HG03135 (cell line): ENCODE results near the gene GPR179.
"Not testable (repeated sequence)": the region's sequence is repeated elsewhere in the genome, so short reads cannot be mapped to it uniquely, and the experiment has no call there.

ENCODE experiments used
- ATAC-seq: cut with Tn5 transposase; IDR thresholded peaks from one replicate; pipeline ENCODE4 v1.9.1; 2021; ENCODE audit warnings: mild to moderate bottlenecking, moderate library complexity; ENCODE audit not compliant: unreplicated experiment

GPR179 gene

GRCh38 chr17:38325221-38325851, 18.4 kb downstream of the GPR179 start:
- no peak for ATAC-seq

- ATAC-seq: no peak
Observed at GRCh38 chr17:38324772-38325171, 19.0 kb downstream of the GPR179 start.

DNA sequence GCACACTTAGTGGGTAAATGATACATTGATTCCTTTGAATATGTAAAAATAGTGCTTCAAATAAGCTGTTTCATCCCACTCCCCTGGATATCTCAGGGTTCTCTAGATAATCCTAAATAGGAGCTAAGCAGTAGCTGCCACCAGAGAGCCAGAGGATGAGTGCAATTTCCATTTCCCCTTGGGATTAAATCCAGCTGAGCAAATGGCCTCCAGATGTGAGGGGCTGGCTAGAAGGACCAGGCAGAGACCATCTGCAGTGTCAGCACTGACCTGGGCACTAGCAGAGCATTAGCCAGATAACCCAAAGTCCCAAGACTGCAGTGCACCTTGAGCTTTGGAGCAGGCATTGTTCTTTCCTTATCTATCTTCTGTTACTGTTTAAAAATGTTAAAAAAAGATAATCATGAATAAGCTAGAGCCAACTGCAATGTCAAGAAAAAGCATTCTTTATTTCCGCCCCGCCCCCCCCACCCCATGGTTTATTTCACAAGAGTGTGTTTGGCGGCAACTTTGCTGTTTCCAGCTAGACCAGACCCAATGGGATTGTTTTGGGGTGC, 19.5 kb downstream of the GPR179 start:
- ATAC-seq: no peak

GRCh38 chr17:38322897-38323296, 20.9 kb downstream of the GPR179 start:
- ATAC-seq: no peak

DNA sequence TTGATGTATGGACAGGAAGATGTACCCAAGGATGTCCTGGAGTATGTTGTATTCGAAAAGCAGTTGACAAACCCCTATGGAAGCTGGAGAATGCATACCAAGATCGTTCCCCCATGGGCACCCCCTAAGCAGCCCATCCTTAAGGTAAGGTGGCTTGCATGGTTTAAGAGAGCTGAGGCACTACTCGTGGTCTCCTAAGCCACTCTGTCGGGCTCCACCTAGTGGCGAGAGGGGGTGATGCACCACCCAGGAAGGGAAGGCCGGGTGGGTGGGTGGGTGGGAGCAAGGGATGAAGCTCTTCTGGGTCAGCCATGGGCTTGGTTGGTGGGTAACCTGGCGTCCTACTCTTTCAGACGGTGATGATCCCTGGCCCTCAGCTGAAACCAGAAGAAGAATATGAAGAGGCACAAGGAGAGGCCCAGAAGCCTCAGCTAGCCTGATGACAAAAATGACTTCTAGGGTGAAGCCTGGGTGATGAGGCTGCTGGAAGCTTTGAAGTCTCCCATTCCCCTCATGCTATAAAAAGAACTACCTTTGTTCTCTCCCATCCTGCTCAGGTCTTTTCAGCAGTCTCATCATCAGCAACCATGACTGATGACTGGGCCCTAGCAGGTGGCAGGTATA, 21.5 kb downstream of the GPR179 start:
- ATAC-seq: no peak

GRCh38 chr17:38320482-38320881, 23.3 kb downstream of the GPR179 start:
- ATAC-seq: no peak

DNA sequence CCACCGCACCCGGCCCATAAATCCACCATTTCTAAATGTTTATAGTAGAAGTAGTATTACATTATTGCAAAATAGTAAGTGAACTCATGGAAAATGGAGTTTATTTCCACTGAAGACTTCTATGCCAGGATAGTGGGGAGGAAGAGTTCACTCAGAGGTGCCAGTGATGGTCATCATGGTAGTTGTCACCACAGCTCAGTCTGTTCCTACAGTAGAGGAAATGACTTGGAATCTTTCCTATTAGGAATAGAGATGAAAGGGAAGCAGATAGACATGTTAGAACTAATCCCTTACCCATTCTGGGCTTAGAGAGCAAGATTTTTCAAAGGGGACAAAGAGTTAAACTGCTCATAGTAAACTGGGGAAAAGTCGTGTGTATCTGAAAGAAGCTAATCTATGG, 26.7 kb downstream of the GPR179 start:
- ATAC-seq: no peak

DNA sequence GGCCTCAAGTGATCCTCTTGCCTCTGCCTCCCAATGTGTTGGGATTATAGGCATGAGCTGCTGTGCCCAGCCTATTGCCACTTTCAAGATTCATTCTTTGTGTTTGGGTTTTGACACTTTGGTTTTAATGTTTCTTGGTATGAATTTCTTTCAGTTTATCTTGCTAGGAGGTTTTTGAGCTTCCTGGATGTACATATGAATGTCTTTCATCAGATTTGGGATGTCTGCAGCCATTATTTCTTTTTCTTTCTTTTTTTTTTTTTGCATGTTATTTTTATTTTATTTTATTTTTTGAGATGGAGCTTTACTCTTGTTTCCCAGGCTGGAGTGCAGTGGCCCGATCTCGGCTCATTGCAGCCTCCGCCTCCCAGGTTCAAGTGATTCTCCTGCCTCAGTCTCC, 28.3 kb downstream of the GPR179 start:
- ATAC-seq: no peak

GRCh38 chr17:38296834-38297517, 46.8 kb downstream of the GPR179 start, which contains the start of gene MRPL45:
MRPL45 (plus strand) TSS chr17:38297168; CDS start chr17:38297184, 16 bp downstream.
- ATAC-seq: peak; percentile 97

DNA sequence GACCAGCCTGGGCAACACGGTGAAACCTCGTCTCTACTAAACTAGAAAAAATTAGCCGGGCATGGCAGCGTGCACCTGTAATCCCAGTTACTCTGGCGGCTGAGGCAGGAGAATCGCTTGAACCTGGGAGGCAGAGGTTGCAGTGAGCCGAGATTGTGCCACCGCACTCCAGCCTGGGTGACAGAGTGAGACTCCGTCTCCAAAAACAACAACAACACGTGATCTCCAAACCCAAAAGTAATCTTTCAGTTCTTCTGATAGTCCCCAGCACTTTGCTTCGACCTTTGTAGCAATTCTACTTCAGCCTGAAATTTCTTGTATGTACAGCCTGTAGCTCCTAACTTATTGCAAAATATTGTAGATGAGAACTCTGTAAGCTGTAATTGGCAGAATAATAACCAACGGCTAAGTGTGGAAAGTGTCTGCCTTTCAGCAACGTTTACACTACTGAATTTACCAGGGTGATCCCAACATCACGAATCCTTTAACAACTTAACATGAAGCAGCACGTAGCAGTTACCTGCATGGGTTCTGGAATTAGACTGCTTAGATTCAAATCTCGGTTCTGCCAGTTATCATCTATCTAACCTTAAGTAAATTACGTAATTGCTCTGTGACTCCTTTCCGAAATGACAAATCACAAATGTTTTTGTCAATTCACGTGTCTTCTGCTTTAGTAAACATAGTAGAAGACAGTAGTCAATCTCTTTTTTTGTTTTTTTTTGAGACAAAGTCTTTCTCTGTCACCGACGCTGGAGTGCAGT, 48.0 kb downstream of the GPR179 start:
- ATAC-seq: not testable (repeated sequence)

- ATAC-seq: not testable (repeated sequence)
Observed at GRCh38 chr17:38289760-38290159, 54.0 kb downstream of the GPR179 start.

DNA sequence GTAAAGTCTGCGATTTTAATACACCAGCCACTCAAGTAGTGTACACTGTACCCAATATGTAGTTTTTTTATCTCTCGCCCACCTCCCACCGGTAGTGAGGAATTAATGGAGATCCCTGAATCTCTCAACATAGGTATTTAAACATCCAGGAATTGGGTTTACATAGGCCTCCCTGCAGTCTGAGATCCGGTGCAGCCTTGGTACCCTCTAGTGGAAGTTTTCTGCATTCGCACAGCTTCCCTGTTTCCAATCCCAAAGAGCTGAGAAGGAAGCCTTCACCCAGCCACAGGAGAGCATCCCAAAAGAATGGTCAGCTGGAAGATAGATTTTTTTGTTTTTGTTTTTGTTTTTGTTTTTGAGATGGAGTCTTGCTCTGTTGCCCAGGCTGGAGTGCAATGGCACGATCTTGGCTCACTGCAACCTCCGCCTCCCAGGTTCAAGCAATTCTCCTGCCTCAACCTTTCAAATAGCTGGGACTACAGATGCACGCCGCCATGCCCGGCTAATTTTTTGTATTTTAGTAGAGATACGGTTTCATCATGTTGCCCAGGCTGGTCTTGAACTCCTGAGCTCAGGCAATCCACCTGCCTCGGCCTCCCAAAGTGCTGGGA, 55.4 kb downstream of the GPR179 start:
- not testable (repeated sequence) for ATAC-seq

- ATAC-seq: not testable (repeated sequence)
Observed at GRCh38 chr17:38286501-38287091, 57.2 kb downstream of the GPR179 start.

- ATAC-seq: not testable (repeated sequence)
Observed at GRCh38 chr17:38285994-38286393, 57.8 kb downstream of the GPR179 start.
